ENCODE results near the gene DIP2A.

DIP2A gene

DNA sequence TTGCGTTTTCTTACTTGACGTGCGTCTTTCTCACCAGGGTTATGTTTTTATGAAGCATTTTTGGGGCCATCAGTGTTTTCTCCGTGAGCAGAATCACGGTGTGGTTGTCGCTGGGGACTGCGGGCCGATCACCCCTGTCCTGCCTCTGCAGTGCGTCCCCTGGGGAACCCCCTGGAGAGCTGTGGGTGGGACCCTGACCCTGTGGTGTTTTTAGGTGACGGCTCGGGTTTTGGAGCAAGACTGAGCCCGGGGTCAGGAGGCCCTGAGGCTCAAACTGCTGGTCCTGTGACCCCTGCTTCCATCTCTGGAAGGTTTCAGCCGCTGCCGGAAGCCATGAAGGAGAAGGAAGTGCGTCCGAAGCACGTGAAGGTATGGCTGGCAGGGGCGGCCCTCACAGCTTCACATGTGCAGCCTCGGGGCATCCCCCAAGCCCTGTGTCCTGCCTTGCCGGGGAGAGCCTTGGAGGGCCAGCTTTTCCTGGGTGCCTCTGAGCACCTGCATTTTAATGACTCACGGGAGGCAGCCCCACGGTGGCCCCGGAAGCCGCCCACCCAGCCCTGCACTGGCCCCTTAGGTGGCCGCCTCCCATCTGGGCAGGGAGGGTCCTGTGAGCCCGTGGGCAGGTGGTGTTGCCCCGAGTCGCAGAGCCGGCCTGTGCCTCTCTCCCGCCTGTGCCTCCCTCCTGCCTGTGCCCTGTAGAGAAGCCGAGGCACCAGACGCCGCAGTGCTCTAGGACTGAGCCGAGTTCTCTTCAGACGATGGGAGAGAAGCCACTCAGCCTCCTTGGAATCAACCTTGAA is 36.7 kb upstream of the DIP2A start:
- peaks cover 17% of the 10 kb centered on the region for H3K36me3 Mint-ChIP-seq (ENCODE audit: low read depth)
- H3K27ac Mint-ChIP-seq = no peak overlapping the region

GRCh38 chr21:46422636-46423241 is 36.0 kb upstream of the DIP2A start:
- no peaks in the 10 kb centered on the region for H3K9me3 Mint-ChIP-seq
- peaks cover 17% of the 10 kb centered on the region for H3K36me3 Mint-ChIP-seq (ENCODE audit: low read depth)
- H3K27ac Mint-ChIP-seq = no peak overlapping the region
- peaks cover 2% of the 10 kb centered on the region for H3K4me1 Mint-ChIP-seq (ENCODE audit: low read depth)
- H3K27me3 Mint-ChIP-seq (ENCODE audit: low read depth) = no peaks in the 10 kb centered on the region
- H3K4me3 Mint-ChIP-seq = no peak overlapping the region

More for the DNA sequence above, 36.7 kb upstream of the DIP2A start:
- H3K4me1 Mint-ChIP-seq (ENCODE audit: low read depth) = peaks cover 2% of the 10 kb centered on the region
- H3K4me3 Mint-ChIP-seq = no peak overlapping the region
- no peaks in the 10 kb centered on the region for H3K9me3 Mint-ChIP-seq
- no peaks in the 10 kb centered on the region for H3K27me3 Mint-ChIP-seq (ENCODE audit: low read depth)

GRCh38 chr21:46423546-46424038 is 35.1 kb upstream of the DIP2A start:
- peak overlapping the region; percentile 80 for H3K27ac Mint-ChIP-seq
- peaks cover 2% of the 10 kb centered on the region for H3K4me1 Mint-ChIP-seq (ENCODE audit: low read depth)

DNA sequence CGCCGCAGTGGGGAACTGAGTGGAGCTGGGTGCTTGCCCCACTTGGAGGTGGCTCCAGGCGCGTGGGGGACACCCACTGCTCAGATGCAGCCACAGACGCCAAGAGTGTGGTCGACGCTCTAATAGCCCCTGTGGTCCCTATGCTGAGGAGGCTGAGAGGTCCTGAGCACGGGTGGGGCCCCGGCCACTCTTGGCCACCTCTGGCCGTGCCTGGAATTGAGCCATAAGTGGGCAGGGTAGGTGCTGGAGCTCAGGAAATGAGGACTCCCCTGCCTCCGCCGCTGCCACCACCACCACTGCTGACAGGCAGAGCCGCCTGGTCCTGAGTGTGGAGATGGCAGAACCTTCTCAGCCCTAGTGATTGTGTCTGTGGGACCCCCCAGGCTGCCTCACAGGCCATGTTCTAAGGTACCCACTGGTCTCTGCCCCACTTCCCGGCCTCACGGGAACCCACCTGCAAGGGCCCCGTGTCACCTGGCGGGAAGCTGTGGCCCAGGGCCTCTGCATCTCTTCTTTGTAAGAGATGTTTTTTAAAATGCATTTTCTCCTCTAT is 34.6 kb upstream of the DIP2A start:
- Mint-ChIP-seq H3K27me3 (ENCODE audit: low read depth) (no peaks in the 10 kb centered on the region), H3K4me1 (ENCODE audit: low read depth) (peaks cover 2% of the 10 kb centered on the region), H3K4me3 (no peak overlapping the region), H3K9me3 (no peaks in the 10 kb centered on the region), H3K27ac (peak overlapping the region; percentile 80), H3K36me3 (ENCODE audit: low read depth) (peaks cover 12% of the 10 kb centered on the region)

More at GRCh38 chr21:46423546-46424038, 35.1 kb upstream of the DIP2A start:
- Mint-ChIP-seq H3K27me3 (ENCODE audit: low read depth) (no peaks in the 10 kb centered on the region), H3K36me3 (ENCODE audit: low read depth) (peaks cover 17% of the 10 kb centered on the region), H3K4me3 (no peak overlapping the region), H3K9me3 (no peaks in the 10 kb centered on the region)

- Mint-ChIP-seq H3K4me3 (no peak overlapping the region), H3K36me3 (ENCODE audit: low read depth) (peaks cover 9% of the 10 kb centered on the region), H3K27ac (peak overlapping the region; percentile 72)
Measured at GRCh38 chr21:46424621-46425020, 34.1 kb upstream of the DIP2A start.

GRCh38 chr21:46425041-46425440 is 33.6 kb upstream of the DIP2A start:
- Mint-ChIP-seq H3K36me3 (ENCODE audit: low read depth) (peaks cover 9% of the 10 kb centered on the region), H3K4me3 (no peak overlapping the region), H3K4me1 (ENCODE audit: low read depth) (peaks cover 2% of the 10 kb centered on the region), H3K27ac (peak overlapping the region; percentile 72), H3K9me3 (no peaks in the 10 kb centered on the region), H3K27me3 (ENCODE audit: low read depth) (no peaks in the 10 kb centered on the region)

More at GRCh38 chr21:46424621-46425020, 34.1 kb upstream of the DIP2A start:
- peaks cover 2% of the 10 kb centered on the region for H3K4me1 Mint-ChIP-seq (ENCODE audit: low read depth)
- no peaks in the 10 kb centered on the region for H3K27me3 Mint-ChIP-seq (ENCODE audit: low read depth)
- H3K9me3 Mint-ChIP-seq = no peaks in the 10 kb centered on the region

DNA sequence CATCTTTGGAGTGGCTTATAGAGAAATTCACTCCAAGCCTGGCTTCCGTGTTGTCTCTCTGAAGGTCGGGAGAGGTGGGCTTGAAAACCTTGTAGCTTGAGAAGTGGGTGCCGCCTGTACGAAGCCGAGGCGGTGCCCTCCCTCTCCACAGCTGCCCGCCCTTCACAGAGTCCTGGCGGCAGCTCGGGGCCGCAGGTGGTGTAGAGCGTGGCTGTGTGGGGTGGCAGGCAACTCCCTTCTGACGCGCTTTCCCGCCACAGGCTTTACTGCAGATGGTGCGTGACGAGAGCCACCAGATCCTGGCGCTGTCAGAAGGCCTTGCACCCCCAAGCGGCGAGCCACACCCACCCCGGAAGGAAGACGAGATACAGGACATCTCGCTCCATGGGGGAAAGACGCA is 33.1 kb upstream of the DIP2A start:
- no peak overlapping the region for H3K4me3 Mint-ChIP-seq
- H3K36me3 Mint-ChIP-seq (ENCODE audit: low read depth) = peaks cover 9% of the 10 kb centered on the region
- H3K27me3 Mint-ChIP-seq (ENCODE audit: low read depth) = no peaks in the 10 kb centered on the region
- H3K9me3 Mint-ChIP-seq = no peaks in the 10 kb centered on the region
- peaks cover 2% of the 10 kb centered on the region for H3K4me1 Mint-ChIP-seq (ENCODE audit: low read depth)
- no peak overlapping the region for H3K27ac Mint-ChIP-seq

DNA sequence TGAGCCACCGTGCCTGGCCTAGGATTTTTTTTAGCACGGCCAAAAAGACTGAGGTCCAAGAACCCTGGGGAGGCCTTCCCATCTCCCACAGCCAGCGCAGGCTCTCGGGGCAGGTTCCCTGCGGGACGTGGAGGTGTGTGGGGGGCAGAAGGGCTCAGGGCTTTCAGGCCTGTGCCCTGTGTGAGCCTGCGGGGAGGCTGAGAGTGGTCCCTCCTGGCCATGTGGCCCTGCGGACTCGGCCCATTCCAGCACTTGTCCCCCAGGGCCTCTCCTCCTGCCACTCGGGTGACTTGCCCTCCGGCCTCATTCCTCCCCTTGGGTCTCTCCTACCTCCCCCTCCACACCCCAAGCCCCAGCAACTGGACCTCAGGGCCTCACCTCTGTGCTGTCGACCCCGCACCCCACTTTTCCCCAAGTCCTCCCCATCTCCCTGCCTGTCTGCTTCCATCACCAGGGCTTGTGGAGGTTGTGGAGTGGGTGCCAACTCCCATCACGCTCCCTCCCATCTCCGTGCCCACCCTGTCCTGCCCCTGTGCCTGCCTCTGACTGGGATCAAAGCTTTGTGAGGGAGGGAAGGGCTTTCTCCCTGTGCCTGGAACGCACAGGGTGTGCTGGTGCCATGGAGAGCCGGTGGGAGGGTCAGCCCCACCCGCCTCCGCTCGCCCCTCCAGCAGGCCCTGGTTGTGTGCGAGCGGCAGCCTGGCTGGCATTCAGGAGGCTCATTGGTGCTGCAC is 32.2 kb upstream of the DIP2A start:
- no peaks in the 10 kb centered on the region for H3K27me3 Mint-ChIP-seq (ENCODE audit: low read depth)
- no peak overlapping the region for H3K4me3 Mint-ChIP-seq
- H3K9me3 Mint-ChIP-seq = no peaks in the 10 kb centered on the region
- H3K27ac Mint-ChIP-seq = no peak overlapping the region
- peaks cover 10% of the 10 kb centered on the region for H3K36me3 Mint-ChIP-seq (ENCODE audit: low read depth)
- H3K4me1 Mint-ChIP-seq (ENCODE audit: low read depth) = peaks cover 2% of the 10 kb centered on the region

GRCh38 chr21:46427516-46427915 is 31.2 kb upstream of the DIP2A start:
- Mint-ChIP-seq H3K9me3 (no peaks in the 10 kb centered on the region), H3K36me3 (ENCODE audit: low read depth) (peaks cover 15% of the 10 kb centered on the region), H3K4me1 (ENCODE audit: low read depth) (peaks cover 2% of the 10 kb centered on the region), H3K27ac (no peak overlapping the region), H3K4me3 (no peak overlapping the region), H3K27me3 (ENCODE audit: low read depth) (no peaks in the 10 kb centered on the region)

DNA sequence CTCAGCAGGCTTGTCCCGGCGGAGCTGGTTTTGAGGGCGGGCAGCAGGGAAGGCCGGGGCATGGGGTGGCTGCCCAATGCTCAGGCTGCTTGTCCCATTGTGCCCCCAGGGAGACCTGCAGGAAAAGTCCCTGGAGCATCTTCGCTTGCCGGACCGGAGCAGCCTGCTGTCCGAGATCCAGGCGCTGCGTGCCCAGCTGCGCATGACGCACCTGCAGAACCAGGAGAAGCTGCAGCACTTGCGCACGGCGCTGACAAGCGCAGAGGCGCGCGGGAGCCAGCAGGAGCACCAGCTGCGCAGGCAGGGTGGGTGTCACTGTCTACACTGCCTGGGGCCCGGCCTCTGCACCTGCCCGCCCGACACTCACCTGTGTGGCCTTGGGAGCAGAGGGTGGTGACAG is 30.4 kb upstream of the DIP2A start:
- H3K27ac Mint-ChIP-seq = no peak overlapping the region
- H3K4me3 Mint-ChIP-seq = no peak overlapping the region
- peaks cover 15% of the 10 kb centered on the region for H3K36me3 Mint-ChIP-seq (ENCODE audit: low read depth)
- H3K27me3 Mint-ChIP-seq (ENCODE audit: low read depth) = no peaks in the 10 kb centered on the region
- H3K4me1 Mint-ChIP-seq (ENCODE audit: low read depth) = peaks cover 2% of the 10 kb centered on the region
- no peaks in the 10 kb centered on the region for H3K9me3 Mint-ChIP-seq

DNA sequence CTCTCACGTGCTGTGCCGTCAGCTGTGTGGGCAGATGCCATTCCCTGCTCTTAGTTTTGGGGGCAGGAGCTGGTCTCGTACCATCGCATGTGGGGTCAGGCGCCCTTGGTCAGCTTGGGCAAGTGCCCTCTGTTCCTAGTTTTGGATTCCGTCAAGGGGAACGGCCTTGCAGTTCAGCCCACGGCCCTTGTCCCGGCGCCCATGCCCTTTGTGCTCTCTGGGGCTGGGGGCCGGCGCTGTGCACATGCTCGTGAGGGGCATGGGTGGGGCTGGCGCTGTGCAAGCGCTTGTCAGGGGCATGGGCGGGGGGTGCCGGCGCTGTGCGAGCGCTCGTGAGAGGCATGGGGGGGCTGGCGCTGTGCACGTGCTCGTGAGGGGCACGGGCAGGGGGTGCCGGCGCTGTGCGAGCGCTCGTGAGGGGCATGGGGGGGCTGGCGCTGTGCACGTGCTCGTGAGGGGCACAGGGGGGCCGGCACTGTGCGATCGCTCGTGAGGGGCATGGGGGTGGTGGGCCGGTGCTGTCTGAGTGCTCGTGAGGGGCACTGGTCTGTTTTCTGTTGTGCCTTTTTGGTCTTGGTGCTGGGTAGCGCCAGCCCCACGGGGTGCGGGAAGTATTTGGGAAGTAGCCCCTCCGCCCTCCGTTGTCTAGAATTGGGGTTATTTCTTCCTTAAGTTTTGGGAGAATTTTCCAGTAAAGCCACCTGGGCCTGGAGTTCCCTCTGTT is 29.5 kb upstream of the DIP2A start:
- Mint-ChIP-seq H3K9me3 (no peaks in the 10 kb centered on the region), H3K4me3 (no peak overlapping the region), H3K27me3 (ENCODE audit: low read depth) (no peaks in the 10 kb centered on the region), H3K4me1 (ENCODE audit: low read depth) (no peaks in the 10 kb centered on the region), H3K36me3 (ENCODE audit: low read depth) (peaks cover 15% of the 10 kb centered on the region), H3K27ac (no peak overlapping the region)

GRCh38 chr21:46429754-46430681 is 28.7 kb upstream of the DIP2A start:
- Mint-ChIP-seq H3K4me3 (no peak overlapping the region), H3K36me3 (ENCODE audit: low read depth) (peaks cover 17% of the 10 kb centered on the region), H3K27me3 (ENCODE audit: low read depth) (no peaks in the 10 kb centered on the region), H3K27ac (no peak overlapping the region), H3K4me1 (ENCODE audit: low read depth) (no peaks in the 10 kb centered on the region), H3K9me3 (no peaks in the 10 kb centered on the region)

- H3K4me3 Mint-ChIP-seq = no peak overlapping the region
- no peaks in the 10 kb centered on the region for H3K27me3 Mint-ChIP-seq (ENCODE audit: low read depth)
- H3K4me1 Mint-ChIP-seq (ENCODE audit: low read depth) = no peaks in the 10 kb centered on the region
- H3K9me3 Mint-ChIP-seq = no peaks in the 10 kb centered on the region
- H3K27ac Mint-ChIP-seq = no peak overlapping the region
- peaks cover 17% of the 10 kb centered on the region for H3K36me3 Mint-ChIP-seq (ENCODE audit: low read depth)
Measured at GRCh38 chr21:46431448-46431847, 27.2 kb upstream of the DIP2A start.
